IPS-NIHi7 (cell line): ENCODE results near the gene PSD2.

Source experiments
- DNase-seq: peaks from one replicate; pipeline ENCODE4 v3.0.0; 2012; ENCODE audit warnings: mixed read lengths; ENCODE audit errors: extremely low spot score

Gene PSD2

GRCh38 chr5:139763280-139763929 lies 32.2 kb upstream of the PSD2 start:
- DNase-seq: no peak

GRCh38 chr5:139763930-139764791 lies 31.4 kb upstream of the PSD2 start:
- DNase-seq: peak; percentile 78

- DNase-seq: no peak
These were observed 30.7 kb upstream of the PSD2 start for GRCh38 chr5:139764886-139765408.

GRCh38 chr5:139765409-139766217 lies 30.0 kb upstream of the PSD2 start:
- DNase-seq: peak; percentile 83

- no peak for DNase-seq
These were observed 27.6 kb upstream of the PSD2 start for GRCh38 chr5:139767960-139768359.

GRCh38 chr5:139768807-139769465 lies 26.7 kb upstream of the PSD2 start:
- DNase-seq: no peak

- no peak for DNase-seq
These were observed 26.1 kb upstream of the PSD2 start for GRCh38 chr5:139769477-139769876.

GRCh38 chr5:139770722-139771121 lies 24.9 kb upstream of the PSD2 start:
- DNase-seq: no peak

GRCh38 chr5:139772089-139772791 lies 23.4 kb upstream of the PSD2 start:
- DNase-seq: no peak

- no peak for DNase-seq
These were observed 22.5 kb upstream of the PSD2 start for GRCh38 chr5:139772927-139773690.

- DNase-seq: peak; percentile 92
These were observed 20.5 kb upstream of the PSD2 start for GRCh38 chr5:139774980-139775661.

- no peak for DNase-seq
These were observed 19.7 kb upstream of the PSD2 start for GRCh38 chr5:139775872-139776271.

GRCh38 chr5:139776861-139777260 lies 18.7 kb upstream of the PSD2 start:
- no peak for DNase-seq

GRCh38 chr5:139783436-139783965 lies 12.1 kb upstream of the PSD2 start:
- no peak for DNase-seq

- no peak for DNase-seq
These were observed 11.1 kb upstream of the PSD2 start for GRCh38 chr5:139784488-139784887.

- no peak for DNase-seq
These were observed 8.4 kb upstream of the PSD2 start for GRCh38 chr5:139787257-139787567.

GRCh38 chr5:139787568-139788293 lies 7.9 kb upstream of the PSD2 start:
- peak; percentile 97 for DNase-seq

GRCh38 chr5:139788294-139788910 lies 7.2 kb upstream of the PSD2 start:
- no peak for DNase-seq
